Panc1 (cell line): ENCODE measurements around the gene RILPL1.

Experiments
- CTCF ChIP-seq: fragments of 450-650 bp; IDR thresholded peaks from 2 replicates; pipeline ENCODE4 v1.5.1; 2017; ENCODE audit warnings: mild to moderate bottlenecking
- POLR2AphosphoS5 ChIP-seq: IDR thresholded peaks from 2 replicates; pipeline ENCODE4 v1.6.1; 2012; ENCODE audit warnings: mild to moderate bottlenecking, low read depth, low read length, moderate library complexity
- SIN3A ChIP-seq: IDR thresholded peaks from 2 replicates; pipeline ENCODE4 v1.6.1; 2012; ENCODE audit warnings: low read depth, mild to moderate bottlenecking, low read length, moderate library complexity, borderline replicate concordance; ENCODE audit not compliant: insufficient read depth
- TF ChIP-seq, protein P1 (sequence below), 2 experiments: IDR thresholded peaks; 2 replicates each; pipeline ENCODE4 v1.6.1; 2011 to 2012; ENCODE audit warnings: low read depth in 2 of 2, control low read depth in 1 of 2, low read length in 1 of 2, mild to moderate bottlenecking in 1 of 2, moderate library complexity in 1 of 2; ENCODE audit not compliant: insufficient read depth in 1 of 2

DNA sequence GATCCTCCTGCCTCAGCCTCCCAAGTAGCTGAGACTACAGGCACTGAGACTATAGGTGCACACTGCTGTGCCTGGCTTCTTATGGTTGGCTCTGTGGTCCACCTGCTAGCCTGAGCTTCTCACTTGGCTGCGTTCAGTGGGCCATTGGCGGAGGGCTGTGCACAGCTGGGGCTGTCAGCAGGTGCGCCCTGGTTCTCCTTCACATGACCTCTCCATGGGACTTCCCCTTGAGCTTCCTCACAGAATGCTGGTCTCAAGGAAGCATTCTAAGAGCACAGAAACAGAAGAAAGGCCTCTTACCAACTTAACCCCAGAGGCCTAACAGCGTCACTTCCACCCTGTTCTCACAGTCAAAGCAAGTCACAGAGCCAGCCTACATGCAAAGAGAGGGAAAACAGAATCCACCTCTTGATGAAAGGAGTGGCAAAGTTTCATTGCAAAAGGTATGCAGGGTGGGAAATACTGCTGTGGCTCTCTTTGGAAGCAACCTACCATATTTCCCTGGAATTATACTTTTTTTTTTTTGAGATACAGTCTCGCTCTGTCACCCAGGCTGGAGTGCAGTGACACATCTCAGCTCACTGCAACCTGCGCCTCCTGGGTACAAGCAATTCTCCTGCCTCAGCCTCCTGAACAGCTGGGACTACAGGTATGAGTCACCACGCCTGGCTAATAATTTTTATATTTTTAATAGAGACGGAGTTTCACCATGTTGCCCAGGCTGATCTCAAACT, 106.3 kb downstream of the RILPL1 start:
- TF ChIP-seq POLR2AphosphoS5 (no peak), CTCF (no peak), SIN3A (no peak)
- TF ChIP-seq, protein P1, sequence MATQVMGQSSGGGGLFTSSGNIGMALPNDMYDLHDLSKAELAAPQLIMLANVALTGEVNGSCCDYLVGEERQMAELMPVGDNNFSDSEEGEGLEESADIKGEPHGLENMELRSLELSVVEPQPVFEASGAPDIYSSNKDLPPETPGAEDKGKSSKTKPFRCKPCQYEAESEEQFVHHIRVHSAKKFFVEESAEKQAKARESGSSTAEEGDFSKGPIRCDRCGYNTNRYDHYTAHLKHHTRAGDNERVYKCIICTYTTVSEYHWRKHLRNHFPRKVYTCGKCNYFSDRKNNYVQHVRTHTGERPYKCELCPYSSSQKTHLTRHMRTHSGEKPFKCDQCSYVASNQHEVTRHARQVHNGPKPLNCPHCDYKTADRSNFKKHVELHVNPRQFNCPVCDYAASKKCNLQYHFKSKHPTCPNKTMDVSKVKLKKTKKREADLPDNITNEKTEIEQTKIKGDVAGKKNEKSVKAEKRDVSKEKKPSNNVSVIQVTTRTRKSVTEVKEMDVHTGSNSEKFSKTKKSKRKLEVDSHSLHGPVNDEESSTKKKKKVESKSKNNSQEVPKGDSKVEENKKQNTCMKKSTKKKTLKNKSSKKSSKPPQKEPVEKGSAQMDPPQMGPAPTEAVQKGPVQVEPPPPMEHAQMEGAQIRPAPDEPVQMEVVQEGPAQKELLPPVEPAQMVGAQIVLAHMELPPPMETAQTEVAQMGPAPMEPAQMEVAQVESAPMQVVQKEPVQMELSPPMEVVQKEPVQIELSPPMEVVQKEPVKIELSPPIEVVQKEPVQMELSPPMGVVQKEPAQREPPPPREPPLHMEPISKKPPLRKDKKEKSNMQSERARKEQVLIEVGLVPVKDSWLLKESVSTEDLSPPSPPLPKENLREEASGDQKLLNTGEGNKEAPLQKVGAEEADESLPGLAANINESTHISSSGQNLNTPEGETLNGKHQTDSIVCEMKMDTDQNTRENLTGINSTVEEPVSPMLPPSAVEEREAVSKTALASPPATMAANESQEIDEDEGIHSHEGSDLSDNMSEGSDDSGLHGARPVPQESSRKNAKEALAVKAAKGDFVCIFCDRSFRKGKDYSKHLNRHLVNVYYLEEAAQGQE (IDR thresholded peaks at IDR 0.05; ENCODE audit: insufficient read depth in 1 of 2, low read depth in 2 of 2, low read length in 1 of 2) = no peak
